ENCODE results near the gene SLC7A8.

GRCh38 chr14:23164250-23164649, 19.2 kb downstream of the SLC7A8 start:
- TF ChIP-seq REST (IDR thresholded peaks at IDR 0.05; ENCODE audit: insufficient read depth in 1 of 2, low read depth in 2 of 2, low read length in 2 of 2) (no peak), TAF1 (IDR thresholded peaks at IDR 0.05; ENCODE audit: borderline replicate concordance, insufficient read depth, low read length) (no peak), SIN3A (IDR thresholded peaks at IDR 0.05; ENCODE audit: borderline replicate concordance, insufficient read depth, low read length) (no peak), POLR2AphosphoS5 (IDR thresholded peaks at IDR 0.05; ENCODE audit: low read depth, low read length) (no peak), FOXP2 (optimal IDR thresholded peaks at IDR 0.05; ENCODE audit: borderline replicate concordance, extremely low read depth, extremely low read length, insufficient read depth) (no peak)

Data from PFSK-1 (cell line).